ENCODE data around the gene COL4A1. TPM values are rescaled to one million over a fixed set of nuclear protein-coding genes. Genes with fewer than 3 reads are reported as not detected.

COL4A1 gene
- total RNA-seq, 1 donor from 2014 or later: 0.44 TPM

DNA sequence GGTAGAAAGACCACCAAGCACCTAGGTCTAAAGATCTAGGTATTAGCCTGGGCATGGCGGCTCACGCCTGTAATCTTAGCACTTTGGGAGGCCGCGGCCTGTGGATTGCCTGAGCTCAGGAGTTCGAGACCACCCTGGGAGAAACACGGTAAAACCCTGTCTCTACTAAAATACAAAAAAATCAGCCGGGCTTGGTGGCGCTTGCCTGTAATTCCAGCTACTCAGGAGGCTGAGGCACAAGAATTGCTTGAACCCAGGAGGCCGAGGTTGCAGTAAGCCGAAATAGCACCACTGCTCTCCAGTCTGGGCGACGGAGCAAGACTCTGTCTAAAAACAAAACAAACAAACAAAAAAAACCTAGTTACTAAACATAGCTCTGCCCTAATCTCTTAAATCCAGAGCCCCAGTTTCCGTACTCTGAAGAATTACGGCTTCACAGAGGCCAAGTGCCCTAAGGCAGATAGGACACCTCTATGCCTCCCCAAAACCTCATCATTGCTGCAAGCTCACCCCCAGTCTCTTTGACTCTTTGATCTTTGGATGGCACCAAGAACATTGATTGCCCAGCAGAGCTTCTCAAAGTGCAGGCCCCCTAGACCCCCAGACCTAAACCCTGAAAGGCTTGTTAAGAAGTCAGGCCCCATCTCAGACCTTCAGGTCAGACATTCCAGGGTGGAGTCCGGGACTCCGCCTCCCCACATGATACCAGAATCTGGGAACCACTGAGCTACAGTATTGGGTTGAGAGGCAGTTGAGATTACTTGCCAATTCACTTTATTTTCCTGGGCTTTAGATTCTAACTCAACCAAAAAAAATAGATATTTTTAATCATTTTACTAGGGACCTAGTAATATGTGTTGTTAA, 2.9 kb upstream of the COL4A1 start:
- intact Hi-C loops (cut with micrococcal nuclease): no loop called here

- intact Hi-C loops (cut with micrococcal nuclease): no loop called here
Measured at GRCh38 chr13:110308656-110309359, 1.9 kb upstream of the COL4A1 start.

GRCh38 chr13:110307767-110308655, 1.1 kb upstream of the COL4A1 start:
- intact Hi-C loops (cut with micrococcal nuclease): no loop called here

- intact Hi-C loops (cut with micrococcal nuclease): no loop called here
Measured at GRCh38 chr13:110306340-110306959, 507 bp downstream of the COL4A1 start.

DNA sequence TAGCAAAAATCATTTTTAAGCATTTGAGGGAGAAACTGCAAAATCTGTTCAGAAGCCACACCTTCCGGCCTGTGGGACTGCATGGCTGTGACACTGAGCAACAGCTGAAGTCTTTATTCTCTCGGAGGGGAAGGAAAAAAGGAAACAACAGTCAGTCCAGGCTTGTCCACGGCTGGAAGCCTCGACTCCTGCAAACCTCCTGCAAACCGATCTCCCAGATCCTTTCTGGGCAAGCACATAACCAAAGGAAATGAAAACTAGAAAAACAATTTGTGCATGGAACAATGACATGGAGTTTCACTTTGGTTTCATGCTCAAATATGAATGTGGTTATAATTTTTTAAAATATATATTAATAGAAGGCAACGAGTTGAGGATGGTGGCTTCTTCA, 1.0 kb downstream of the COL4A1 start:
- intact Hi-C loops (cut with micrococcal nuclease): no loop called here

GRCh38 chr13:110305544-110305943, 1.4 kb downstream of the COL4A1 start:
- intact Hi-C loops (cut with micrococcal nuclease): no loop called here

DNA sequence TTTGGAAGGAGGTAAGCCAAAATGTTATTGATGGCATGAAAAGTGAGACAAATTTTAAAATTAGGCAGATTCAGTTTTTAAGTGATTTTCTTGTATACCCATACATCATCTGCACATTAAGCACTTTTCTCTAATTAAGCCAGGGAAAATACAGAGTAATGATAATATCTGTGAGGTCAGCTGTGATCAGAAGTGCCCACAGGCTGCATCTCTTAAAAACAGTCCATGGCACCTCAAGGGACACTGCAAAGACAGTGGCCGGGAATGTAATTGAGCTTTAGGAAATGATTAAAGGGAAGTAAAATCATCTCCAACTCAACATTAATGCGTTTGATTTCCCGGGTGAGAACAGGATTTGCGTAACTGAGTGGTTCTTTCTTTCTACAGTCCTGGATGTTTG, 2.0 kb downstream of the COL4A1 start:
- intact Hi-C loops (cut with micrococcal nuclease): no loop called here

GRCh38 chr13:110304256-110304655, 2.7 kb downstream of the COL4A1 start:
- intact Hi-C loops (cut with micrococcal nuclease): no loop called here

DNA sequence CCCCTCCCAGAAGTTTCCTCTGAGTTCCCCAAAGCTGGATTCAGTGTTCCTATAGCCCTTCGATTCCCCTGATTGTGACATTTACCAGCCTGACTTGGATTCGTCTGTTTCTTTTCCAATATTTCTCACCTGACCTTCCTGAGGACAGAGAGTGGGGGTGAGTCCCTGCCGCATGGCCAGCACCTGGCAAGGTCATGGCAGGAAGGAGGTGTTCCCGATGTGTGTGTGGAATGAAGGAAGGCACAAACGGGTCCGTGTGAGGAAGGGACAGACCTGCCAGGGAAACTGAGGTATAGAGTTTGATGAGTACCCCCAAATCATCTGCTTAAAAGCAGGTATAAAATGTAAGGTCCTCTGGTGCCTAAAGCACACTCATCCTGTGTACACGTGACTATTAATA, 3.3 kb downstream of the COL4A1 start:
- intact Hi-C loops (cut with micrococcal nuclease): no loop called here

DNA sequence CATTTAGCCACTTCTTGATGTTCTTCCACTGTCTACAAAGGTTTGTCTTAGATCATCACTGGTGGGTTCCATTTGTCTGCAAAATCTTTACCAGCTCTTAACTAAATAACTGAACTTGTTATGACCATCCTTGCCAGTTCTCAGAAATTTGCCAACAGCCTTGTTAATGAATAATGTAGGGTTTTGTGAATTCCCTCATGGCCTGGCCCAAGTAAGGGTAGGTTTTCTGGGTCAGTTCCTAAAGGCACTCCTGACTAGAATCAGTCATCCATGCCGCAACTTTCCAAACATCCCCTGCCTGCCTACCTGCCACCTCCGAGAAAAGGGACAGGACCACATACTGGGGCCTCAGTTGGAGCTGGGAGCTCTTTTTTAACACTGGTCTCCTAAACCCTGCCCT, 4.0 kb downstream of the COL4A1 start:
- intact Hi-C loops (cut with micrococcal nuclease): no loop called here

GRCh38 chr13:110301606-110302553, 5.1 kb downstream of the COL4A1 start:
- intact Hi-C loops (cut with micrococcal nuclease): no loop called here

GRCh38 chr13:110301083-110301482, 5.9 kb downstream of the COL4A1 start:
- intact Hi-C loops (cut with micrococcal nuclease): no loop called here

- intact Hi-C loops (cut with micrococcal nuclease): no loop called here
Measured at GRCh38 chr13:110300090-110300815, 6.7 kb downstream of the COL4A1 start.

- intact Hi-C loops (cut with micrococcal nuclease): no loop called here
Measured at GRCh38 chr13:110299283-110299840, 7.6 kb downstream of the COL4A1 start.

GRCh38 chr13:110298505-110299282, 8.3 kb downstream of the COL4A1 start:
- intact Hi-C loops (cut with micrococcal nuclease): no loop called here

- intact Hi-C loops (cut with micrococcal nuclease): no loop called here
Measured at GRCh38 chr13:110297766-110298504, 9.0 kb downstream of the COL4A1 start.

GRCh38 chr13:110297011-110297410, 9.9 kb downstream of the COL4A1 start:
- intact Hi-C loops (cut with micrococcal nuclease): no loop called here

- intact Hi-C loops (cut with micrococcal nuclease): no loop called here
Measured at GRCh38 chr13:110294622-110295021, 12.3 kb downstream of the COL4A1 start.
